GM23338 (cell line): ENCODE data around the gene HCFC2. TPM values are rescaled to one million over a fixed set of nuclear protein-coding genes. Genes with fewer than 3 reads are reported as not detected.

Experiments
- ATAC-seq: fragments of 200-7000 bp; cut with Tn5 transposase; 3 replicates; pipeline ENCODE4 v1.9.1; 2020
- DNase-seq: peaks from one replicate; pipeline ENCODE4 v3.0.0-alpha.2; 2015; ENCODE audit warnings: low spot score
- H2AFZ ChIP-seq: fragments of 200-600 bp; sonication (generic); 2 replicates; pipeline ENCODE4 v1.8.0; 2016; ENCODE audit warnings: antibody characterized with exemption, mild to moderate bottlenecking, moderate library complexity
- H3F3A ChIP-seq: fragments of 200-600 bp; sonication (generic); replicated peaks from 2 replicates; pipeline ENCODE4 v1.8.0; 2017; ENCODE audit warnings: antibody characterized with exemption, mixed run types, low read depth
- H3K27ac ChIP-seq: fragments of 200-600 bp; sonication (generic); 2 replicates; pipeline ENCODE4 v1.6.1; 2016; ENCODE audit warnings: low read depth
- H3K27me3 ChIP-seq: fragments of 200-600 bp; sonication (generic); 2 replicates; pipeline ENCODE4 v1.8.0; 2016; ENCODE audit warnings: mild to moderate bottlenecking, mixed run types, moderate library complexity; ENCODE audit not compliant: insufficient read depth
- H3K36me3 ChIP-seq: fragments of 200-600 bp; sonication (generic); 2 replicates; pipeline ENCODE4 v1.8.0; 2016; ENCODE audit warnings: mild to moderate bottlenecking; ENCODE audit not compliant: insufficient read depth
- H3K4me1 ChIP-seq: fragments of 200-600 bp; sonication (generic); 2 replicates; pipeline ENCODE4 v1.8.0; 2016; ENCODE audit warnings: mild to moderate bottlenecking, moderate library complexity; ENCODE audit not compliant: insufficient read depth
- H3K4me2 ChIP-seq: fragments of 200-600 bp; sonication (generic); 2 replicates; pipeline ENCODE4 v1.7.1; 2017; ENCODE audit warnings: mixed run types
- H3K4me3 ChIP-seq: fragments of 200-600 bp; sonication (generic); 2 replicates; pipeline ENCODE4 v1.6.1; 2016; ENCODE audit warnings: mixed run types
- H3K79me2 ChIP-seq: fragments of 200-600 bp; sonication (generic); replicated peaks from 2 replicates; pipeline ENCODE4 v1.8.0; 2017; ENCODE audit warnings: mild to moderate bottlenecking; ENCODE audit not compliant: insufficient read depth
- H3K9me2 ChIP-seq: fragments of 200-600 bp; sonication (generic); 2 replicates; pipeline ENCODE4 v1.8.0; 2017; ENCODE audit not compliant: insufficient read depth
- H4K20me1 ChIP-seq: fragments of 200-600 bp; sonication (generic); replicated peaks from 2 replicates; pipeline ENCODE4 v1.8.0; 2017; ENCODE audit warnings: mild to moderate bottlenecking; ENCODE audit not compliant: insufficient read depth
- H3K27ac Mint-ChIP-seq: 2 replicates; pipeline ENCODE4 v1.8.0; 2020; ENCODE audit warnings: inconsistent platforms, mild to moderate bottlenecking, moderate library complexity, mixed read lengths
- H3K27me3 Mint-ChIP-seq: 3 replicates; pipeline ENCODE4 v1.8.0; 2022; ENCODE audit warnings: low read depth, mild to moderate bottlenecking, moderate library complexity, mixed read lengths, inconsistent platforms; ENCODE audit not compliant: insufficient read depth, poor library complexity
- H3K36me3 Mint-ChIP-seq: 3 replicates; pipeline ENCODE4 v1.8.0; 2021; ENCODE audit warnings: low read depth, mild to moderate bottlenecking, inconsistent platforms, moderate library complexity, mixed read lengths
- H3K4me1 Mint-ChIP-seq: 3 replicates; pipeline ENCODE4 v1.8.0; 2020; ENCODE audit warnings: mild to moderate bottlenecking, inconsistent platforms, mixed read lengths
- H3K4me3 Mint-ChIP-seq: 3 replicates; pipeline ENCODE4 v1.8.0; 2021; ENCODE audit warnings: moderate library complexity, mild to moderate bottlenecking, inconsistent platforms, mixed read lengths
- H3K9me3 Mint-ChIP-seq: 3 replicates; pipeline ENCODE4 v1.8.0; 2020; ENCODE audit warnings: moderate library complexity, mild to moderate bottlenecking, inconsistent platforms, mixed read lengths
- CREB1 ChIP-seq: fragments of 250-450 bp; sonication (Bioruptor Pico); IDR thresholded peaks from 2 replicates; pipeline ENCODE4 v1.5.0; 2020; ENCODE audit warnings: low read depth, mild to moderate bottlenecking, moderate library complexity
- EZH2phosphoT487 ChIP-seq: fragments of 200-600 bp; sonication (generic); IDR thresholded peaks from one replicate; pipeline ENCODE4 v1.8.1; 2018; ENCODE audit warnings: antibody characterized with exemption; ENCODE audit not compliant: unreplicated experiment
- JUNB ChIP-seq: IDR thresholded peaks from one replicate; pipeline ENCODE4 v1.6.1; 2016; ENCODE audit warnings: antibody characterized with exemption; ENCODE audit not compliant: unreplicated experiment
- NANOG ChIP-seq: IDR thresholded peaks from 2 replicates; pipeline ENCODE4 v1.6.1; 2016; ENCODE audit warnings: antibody characterized with exemption, borderline replicate concordance
- POLR2AphosphoS5 ChIP-seq: IDR thresholded peaks from 2 replicates; pipeline ENCODE4 v1.6.1; 2016; ENCODE audit warnings: antibody characterized with exemption, low read depth
- REST ChIP-seq: IDR thresholded peaks from one replicate; pipeline ENCODE4 v1.6.1; 2018; ENCODE audit warnings: antibody characterized with exemption; ENCODE audit not compliant: unreplicated experiment
- STAT1 ChIP-seq: IDR thresholded peaks from one replicate; pipeline ENCODE4 v1.6.1; 2016; ENCODE audit warnings: antibody characterized with exemption; ENCODE audit not compliant: unreplicated experiment
- ZNF331 ChIP-seq: fragments of 250-450 bp; sonication (Bioruptor Pico); IDR thresholded peaks from 2 replicates; pipeline ENCODE4 v1.5.0; 2020; ENCODE audit warnings: low read depth, mild to moderate bottlenecking, moderate library complexity
- ZNF462 ChIP-seq: fragments of 250-450 bp; sonication (Bioruptor Pico); IDR thresholded peaks from 2 replicates; pipeline ENCODE4 v1.5.0; 2020; ENCODE audit warnings: mild to moderate bottlenecking, moderate library complexity
- polyA plus RNA-seq: library from polyadenylated mRNA; unstranded; fragments of >200 nt; fragmentation: Nextera tagmentation; extraction: Ambion mirVana; gene quantifications from 2 replicates; pipeline ENCODE4 v1.2.1, GENCODE V29; 2016
- total RNA-seq: library from RNA; depleted of rRNA; stranded (reverse); fragments of >200 nt; shearing (Covaris generic); gene quantifications from 2 replicates; pipeline ENCODE4 v1.2.3, GENCODE V29; 2014

Gene HCFC2
- total and polyA plus RNA-seq, 2 experiments from 2014 or later: 1.9 to 2.5 TPM

GRCh38 chr12:104058802-104059201 lies 5.5 kb upstream of the HCFC2 start:
- H3K27ac Mint-ChIP-seq: no peak overlapping the region
- no peak overlapping the region for H3K4me3 ChIP-seq
- no peak overlapping the region for H2AFZ ChIP-seq
- peaks cover 11% of the 10 kb centered on the region; the same call in 1 of the 2 replicates for H3K4me1 ChIP-seq
- H3K36me3 ChIP-seq: no peaks in the 10 kb centered on the region
- H3K27me3 Mint-ChIP-seq: peaks cover 7% of the 10 kb centered on the region
- no peak for TF ChIP-seq ZNF462
- no peak for TF ChIP-seq NANOG
- no peak for TF ChIP-seq STAT1
- TF ChIP-seq CREB1 (CRISPR knock-in tag): no peak
- no peak for TF ChIP-seq EZH2phosphoT487
- no peak for TF ChIP-seq POLR2AphosphoS5
- no peak for TF ChIP-seq REST
- TF ChIP-seq JUNB: no peak
- TF ChIP-seq ZNF331 (CRISPR knock-in tag): no peak
- H3F3A ChIP-seq: peaks cover under 1% of the 10 kb centered on the region; the same call in 1 of the 2 replicates
- H3K4me3 Mint-ChIP-seq: no peak overlapping the region
- ATAC-seq (no peak), DNase-seq (no peak)
- H3K79me2 ChIP-seq: no peaks in the 10 kb centered on the region
- peaks cover 17% of the 10 kb centered on the region for H3K4me1 Mint-ChIP-seq
- H3K27ac ChIP-seq: no peak overlapping the region
- no peak overlapping the region for H3K4me2 ChIP-seq
- H3K9me3 Mint-ChIP-seq: no peaks in the 10 kb centered on the region; the same call in 2 of the 3 replicates
- H4K20me1 ChIP-seq: no peaks in the 10 kb centered on the region
- peaks cover 6% of the 10 kb centered on the region; the same call in 1 of the 2 replicates for H3K27me3 ChIP-seq
- H3K9me2 ChIP-seq: no peaks in the 10 kb centered on the region
- H3K36me3 Mint-ChIP-seq: no peaks in the 10 kb centered on the region
